SHP77 treated with DMSO at 0.1 percent for 48 hours (cell line): ENCODE results near the gene DGKD.

Experiments used
- DNase-seq: peaks from one replicate; lab custom pipeline; 2025; lab: John Stamatoyannopoulos, UW

The DGKD gene

GRCh38 chr2:233503481-233503880, 149.2 kb downstream of the DGKD start:
- no peak for DNase-seq

GRCh38 chr2:233503947-233504637, 149.8 kb downstream of the DGKD start:
- DNase-seq: no peak

- no peak for DNase-seq
Measured at GRCh38 chr2:233513953-233514655, 159.8 kb downstream of the DGKD start.

GRCh38 chr2:233519787-233520611, 165.7 kb downstream of the DGKD start:
- no peak for DNase-seq
